Measurements from ENCODE around the gene PTPRT. TPM values are rescaled to one million over a fixed set of nuclear protein-coding genes. Genes with fewer than 3 reads are reported as not detected.

PTPRT gene
- total RNA-seq, 2 donors from 2014 or later = 0.11 to 0.35 TPM

DNA sequence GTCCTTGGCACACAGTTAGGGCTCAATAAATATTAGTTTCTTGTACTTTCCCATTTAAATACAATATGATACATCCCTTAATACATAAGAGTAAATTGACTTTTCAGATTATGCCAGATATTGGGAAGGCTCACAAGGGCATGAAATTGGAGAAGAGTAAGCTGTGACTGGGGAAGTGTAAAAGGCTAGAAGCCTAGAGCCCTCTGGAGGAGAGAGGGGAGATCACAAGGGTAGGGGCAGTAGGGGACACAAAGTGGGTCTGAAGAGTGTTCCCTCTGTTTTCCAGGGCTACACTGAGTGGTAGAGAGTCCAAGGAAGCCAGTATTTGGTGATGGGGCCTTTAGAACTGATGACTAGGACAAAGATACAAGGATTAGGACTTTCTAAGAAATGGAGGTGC lies 1008.6 kb downstream of the PTPRT start:
- no peak overlapping the region for H3K4me3 ChIP-seq
- no peak for DNase-seq (ENCODE audit: low spot score)
- no peak for TF ChIP-seq CTCF (IDR thresholded peaks at IDR 0.05)

GRCh38 chr20:42179768-42180167 lies 1009.9 kb downstream of the PTPRT start:
- TF ChIP-seq CTCF (IDR thresholded peaks at IDR 0.05) = no peak
- Histone ChIP-seq H3K36me3 (no peaks in the 10 kb centered on the region), H3K4me3 (no peak overlapping the region), H3K27me3 (no peaks in the 10 kb centered on the region), H3K9me3 (no peaks in the 10 kb centered on the region), H3K27ac (no peak overlapping the region), H3K4me1 (no peaks in the 10 kb centered on the region)
- DNase-seq (ENCODE audit: low spot score) = no peak

More for the DNA sequence above, 1008.6 kb downstream of the PTPRT start:
- H3K27me3 ChIP-seq = no peaks in the 10 kb centered on the region
- H3K27ac ChIP-seq = no peak overlapping the region
- H3K9me3 ChIP-seq = no peaks in the 10 kb centered on the region
- no peaks in the 10 kb centered on the region for H3K4me1 ChIP-seq
- H3K36me3 ChIP-seq = no peaks in the 10 kb centered on the region

DNA sequence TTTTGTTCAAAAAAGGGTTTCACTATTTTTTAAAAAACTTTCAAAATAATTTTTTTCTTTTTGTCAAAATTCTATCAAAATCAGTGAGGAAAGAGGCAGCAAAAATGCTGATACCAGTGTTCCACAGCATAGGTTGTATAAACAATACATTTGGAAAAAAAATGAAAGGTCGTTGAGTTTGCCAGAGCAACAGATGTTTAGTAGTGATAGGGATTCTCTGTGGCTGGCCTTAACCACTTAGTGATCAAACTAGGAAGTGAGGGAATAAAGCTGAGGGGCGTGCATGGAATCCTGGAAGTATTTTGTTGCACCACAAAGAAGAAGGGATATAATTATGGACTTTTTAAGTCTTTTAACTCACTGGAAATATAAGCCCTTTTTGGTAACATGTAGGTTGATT lies 1016.3 kb downstream of the PTPRT start:
- no peaks in the 10 kb centered on the region for H3K4me1 ChIP-seq
- no peak for DNase-seq (ENCODE audit: low spot score)
- no peak for TF ChIP-seq CTCF (IDR thresholded peaks at IDR 0.05)
- H3K36me3 ChIP-seq = no peaks in the 10 kb centered on the region
- no peak overlapping the region for H3K4me3 ChIP-seq
- no peak overlapping the region for H3K27ac ChIP-seq
- no peaks in the 10 kb centered on the region for H3K9me3 ChIP-seq
- no peaks in the 10 kb centered on the region for H3K27me3 ChIP-seq

GRCh38 chr20:42164121-42164890 lies 1025.4 kb downstream of the PTPRT start:
- H3K4me1 ChIP-seq = no peaks in the 10 kb centered on the region
- DNase-seq (ENCODE audit: low spot score) = no peak
- H3K27me3 ChIP-seq = no peaks in the 10 kb centered on the region
- no peaks in the 10 kb centered on the region for H3K36me3 ChIP-seq
- H3K9me3 ChIP-seq = no peaks in the 10 kb centered on the region
- H3K27ac ChIP-seq = no peak overlapping the region
- H3K4me3 ChIP-seq = no peak overlapping the region
- TF ChIP-seq CTCF (IDR thresholded peaks at IDR 0.05) = no peak

GRCh38 chr20:42161228-42161829 lies 1028.4 kb downstream of the PTPRT start:
- H3K9me3 ChIP-seq = no peaks in the 10 kb centered on the region

More at GRCh38 chr20:42161228-42161829, 1028.4 kb downstream of the PTPRT start:
- H3K4me3 ChIP-seq = no peak overlapping the region
- no peaks in the 10 kb centered on the region for H3K4me1 ChIP-seq
- DNase-seq (ENCODE audit: low spot score) = no peak
- H3K27me3 ChIP-seq = no peaks in the 10 kb centered on the region
- TF ChIP-seq CTCF (IDR thresholded peaks at IDR 0.05) = no peak
- no peaks in the 10 kb centered on the region for H3K36me3 ChIP-seq
- H3K27ac ChIP-seq = no peak overlapping the region
